HG02642 (cell line): ENCODE results near the gene EHF.

Source experiments
- ATAC-seq: cut with Tn5 transposase; IDR thresholded peaks from one replicate; pipeline ENCODE4 v1.9.1; 2021; ENCODE audit warnings: mild to moderate bottlenecking; ENCODE audit not compliant: unreplicated experiment, poor library complexity

Gene EHF

DNA sequence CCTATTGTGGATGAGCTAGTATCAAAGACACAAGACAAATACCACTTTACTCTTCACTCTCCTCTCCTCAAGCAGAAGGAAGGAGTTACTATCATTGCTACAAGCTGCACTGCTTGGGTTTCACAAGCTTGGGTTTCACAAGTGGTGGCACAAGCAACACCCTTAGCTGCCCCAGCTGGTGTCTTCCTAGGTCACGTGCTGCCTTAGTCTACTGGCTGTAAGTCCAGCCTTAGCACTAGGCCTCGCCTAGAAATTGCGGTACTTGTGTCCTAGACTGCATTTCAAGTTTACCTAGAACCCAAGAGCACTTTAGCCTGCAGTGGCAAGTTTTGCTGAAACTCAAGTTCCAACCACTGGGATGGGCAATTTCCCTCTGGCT, 86.6 kb downstream of the EHF start:
- ATAC-seq, result no peak
